Measurements from ENCODE around the gene AURKAIP1. TPM values are rescaled to one million over a fixed set of nuclear protein-coding genes. Genes with fewer than 3 reads are reported as not detected.

The AURKAIP1 gene
- total and polyA plus RNA-seq, 2 of the 13 experiments (the other 11 are each of a cell fraction or from before 2014, with no cell fraction given) = 69.5 to 175 TPM

GRCh38 chr1:1336446-1336845, 38.6 kb downstream of the AURKAIP1 start:
- ChIA-PET POLR2A (interaction anchor here (0.9 to 3.9 kb wide), 3 partner anchors 10 to 19 kb away, joined by 3 to 12 read pairs (median 4); partner anchors contain the start of gene DVL1), CTCF (ENCODE audit: low intra/inter-chr PET ratio, low total read pairs) (no interaction called here)
- Histone ChIP-seq H3K4me1 (ENCODE audit: insufficient read depth, low read length) (peaks cover 7% of the 10 kb centered on the region), H2AFZ (ENCODE audit: low read length) (no peak overlapping the region), H3K9me3 (ENCODE audit: low read length) (no peaks in the 10 kb centered on the region), H4K20me1 (ENCODE audit: insufficient read depth, low read length) (peaks cover 7% of the 10 kb centered on the region; the same call in 1 of the 2 replicates), H3K9ac (ENCODE audit: insufficient read depth, low read depth, low read length) (no peak overlapping the region), H3K27me3 (ENCODE audit: control insufficient read depth in 1 of 2, insufficient read depth in 2 of 2, low read length in 2 of 2) (0 out of 5 replicates have a peak, but pooled peaks cover 0 to 2% of the 10 kb centered on the region in 2 experiments), H3K27ac (ENCODE audit: extremely low read length, insufficient read depth, low read length) (no peak overlapping the region), H3K79me2 (ENCODE audit: insufficient read depth, low read length) (no peaks in the 10 kb centered on the region), H3K36me3 (replicated peaks in 1 of 2; ENCODE audit: control insufficient read depth in 1 of 2, insufficient read depth in 2 of 2, low read length in 2 of 2) (peaks cover 12 to 22% of the 10 kb centered on the region in 2 experiments), H3K4me3 (replicated peaks in 1 of 3; ENCODE audit: insufficient read depth in 1 of 3, low read depth in 2 of 3, low read length in 3 of 3) (no peak overlapping the region), H3K4me2 (ENCODE audit: low read depth, low read length) (no peak overlapping the region)
- intact Hi-C loops (cut with micrococcal nuclease; ENCODE audit: unreplicated experiment) = no loop called here
- 97% methylated on average over 20 of the region's 26 CpGs for WGBS (ENCODE audit: low lambda C conversion rate)
- TF ChIP-seq, protein P1, sequence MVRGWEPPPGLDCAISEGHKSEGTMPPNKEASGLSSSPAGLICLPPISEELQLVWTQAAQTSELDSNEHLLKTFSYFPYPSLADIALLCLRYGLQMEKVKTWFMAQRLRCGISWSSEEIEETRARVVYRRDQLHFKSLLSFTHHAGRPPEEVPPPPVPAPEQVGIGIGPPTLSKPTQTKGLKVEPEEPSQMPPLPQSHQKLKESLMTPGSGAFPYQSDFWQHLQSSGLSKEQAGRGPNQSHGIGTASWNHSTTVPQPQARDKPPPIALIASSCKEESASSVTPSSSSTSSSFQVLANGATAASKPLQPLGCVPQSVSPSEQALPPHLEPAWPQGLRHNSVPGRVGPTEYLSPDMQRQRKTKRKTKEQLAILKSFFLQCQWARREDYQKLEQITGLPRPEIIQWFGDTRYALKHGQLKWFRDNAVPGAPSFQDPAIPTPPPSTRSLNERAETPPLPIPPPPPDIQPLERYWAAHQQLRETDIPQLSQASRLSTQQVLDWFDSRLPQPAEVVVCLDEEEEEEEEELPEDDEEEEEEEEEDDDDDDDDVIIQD (CRISPR knock-in tag; IDR thresholded peaks at IDR 0.05; ENCODE audit: low read depth) = no peak
- no peak for TF ChIP-seq SMC3 (IDR thresholded peaks at IDR 0.05; ENCODE audit: low read length)
- no peak for TF ChIP-seq SNAI1 (CRISPR knock-in tag; IDR thresholded peaks at IDR 0.05; ENCODE audit: borderline replicate concordance)
- TF ChIP-seq NFE2L1 (CRISPR knock-in tag; IDR thresholded peaks at IDR 0.05; ENCODE audit: borderline replicate concordance) = no peak
- no peak for TF ChIP-seq GATA4 (IDR thresholded peaks at IDR 0.05; ENCODE audit: borderline replicate concordance, low read depth)
- no peak for TF ChIP-seq TEAD2 (CRISPR knock-in tag; IDR thresholded peaks at IDR 0.05)
- TF ChIP-seq ZNF136 (CRISPR knock-in tag; IDR thresholded peaks at IDR 0.05; ENCODE audit: low read depth) = no peak
- no peak for TF ChIP-seq ZNF619 (CRISPR knock-in tag; IDR thresholded peaks at IDR 0.05)
- in situ Hi-C loops (cut with HindIII; ENCODE audit: extremely low pct_ligation_motif_present, low pct_unique_long_range_greater_than_20kb) = no loop called here
- FAIRE-seq (no peak), ATAC-seq (no peak), DNase-seq (ENCODE audit: low spot score) (no peak)
- BruUV-seq (replicated peaks) = no TSS peak
